ENCODE measurements around the gene ZSCAN21. TPM values are rescaled to one million over a fixed set of nuclear protein-coding genes. Genes with fewer than 3 reads are reported as not detected.

ZSCAN21 gene
- total and polyA plus RNA-seq, 2 of the 4 experiments (the other 2 are of a cell fraction): 11.5 to 13.3 TPM

DNA sequence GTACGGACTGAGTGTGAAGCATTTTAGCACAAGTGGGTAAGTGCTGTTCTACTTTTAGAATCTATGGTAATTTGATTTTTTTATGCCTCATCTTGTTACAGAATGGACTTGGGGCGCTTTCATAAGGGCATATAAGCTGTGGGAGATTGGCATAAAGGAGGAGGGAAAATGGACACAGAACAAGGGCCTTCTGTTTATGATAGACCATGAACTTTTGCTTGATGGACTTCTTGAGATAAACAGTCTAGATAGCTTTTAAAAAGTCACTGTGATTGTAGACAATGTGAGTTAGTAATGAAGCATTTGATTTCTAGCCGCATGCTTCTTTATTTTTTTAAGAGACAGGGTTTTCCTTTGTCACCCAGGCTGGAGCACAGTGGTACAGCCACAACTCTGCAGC lies 2.0 kb downstream of the ZSCAN21 start:
- DNase-seq (no peak), ATAC-seq (ENCODE audit: low read depth) (no peak)
- in situ Hi-C loops (cut with MboI; ENCODE audit: low sequenced_read_pairs) (loop anchor here (5.0 to 10.0 kb wide), 2 partner anchors 59 to 137 kb away; partner anchors contain the start of gene TRIM4), intact Hi-C loops (cut with micrococcal nuclease) (loop anchor here (10.0 kb wide), 1 partner anchor 127 kb away; the partner anchor contains the start of gene GJC3), dilution Hi-C loops (cut with HindIII; ENCODE audit: low sequenced_read_pairs, unreplicated experiment) (no loop called here)
- H2BK5ac ChIP-seq (ENCODE audit: low read depth, low read length, poor library complexity, severe bottlenecking): no peak overlapping the region
- H3K14ac ChIP-seq (replicated peaks; ENCODE audit: low read depth, low read length): no peak overlapping the region
- no peak overlapping the region for H4K91ac ChIP-seq (ENCODE audit: insufficient read depth, low read depth, low read length)
- H3K56ac ChIP-seq (ENCODE audit: extremely low read depth, insufficient read depth, low read length): no peak overlapping the region
- no peaks in the 10 kb centered on the region for H3K9me1 ChIP-seq (ENCODE audit: insufficient read depth, low read length)
- no peak overlapping the region for H3K23ac ChIP-seq (ENCODE audit: low read depth, low read length)
- H4K5ac ChIP-seq (ENCODE audit: low read depth, low read length): no peak overlapping the region
- peaks cover 12 to 33% of the 10 kb centered on the region in 2 experiments for H3K79me1 ChIP-seq (ENCODE audit: low read depth in 1 of 2, low read length in 2 of 2)
- peaks cover 4% of the 10 kb centered on the region; the same call in 1 of the 2 replicates for H3K36me3 ChIP-seq (ENCODE audit: control insufficient read depth, insufficient read depth, low read length)
- no peak overlapping the region for H4K8ac ChIP-seq (ENCODE audit: low read depth in 2 of 2, low read length in 2 of 2)
- ChIA-PET POLR2A (ENCODE audit: unreplicated experiment) (no interaction called here), CTCF (interaction anchor here (1.2 to 1.3 kb wide), 2 partner anchors 57 to 138 kb away, joined by 6 to 7 read pairs; no protein-coding TSS in a partner anchor)
- H3K4me2 ChIP-seq (ENCODE audit: low read depth, low read length): no peak overlapping the region
- no TSS peak for BruUV-seq (replicated peaks)
- H2BK120ac ChIP-seq (ENCODE audit: low read depth, low read length): no peak overlapping the region
- no peak overlapping the region for H2AK5ac ChIP-seq (ENCODE audit: low read depth, low read length)
- H3K4ac ChIP-seq (ENCODE audit: low read depth, low read length): no peak overlapping the region
- H3K27ac ChIP-seq (ENCODE audit: insufficient read depth, low read length): no peak overlapping the region
- H2AFZ ChIP-seq (replicated peaks; ENCODE audit: low read length, poor library complexity): no peak overlapping the region
- no peak overlapping the region for H2AK9ac ChIP-seq (replicated peaks; ENCODE audit: low read depth, low read length, poor library complexity)
- peaks cover 4% of the 10 kb centered on the region; the same call in 1 of the 2 replicates for H3K4me1 ChIP-seq (ENCODE audit: control insufficient read depth, insufficient read depth, low read length)
- H2BK15ac ChIP-seq (ENCODE audit: low read depth, low read length): no peak overlapping the region
- no peak overlapping the region for H3K4me3 ChIP-seq (ENCODE audit: insufficient read depth, low read depth, low read length)
- H2BK20ac ChIP-seq (ENCODE audit: low read depth, low read length): no peak overlapping the region
- H3K9me3 ChIP-seq (ENCODE audit: control insufficient read depth, insufficient read depth, low read length): no peaks in the 10 kb centered on the region
- H4K20me1 ChIP-seq (ENCODE audit: insufficient read depth, low read length): peaks cover 3% of the 10 kb centered on the region; the same call in 1 of the 2 replicates
- TF ChIP-seq ELK1 (IDR thresholded peaks at IDR 0.05; ENCODE audit: borderline replicate concordance, low read depth, low read length) (no peak), BHLHE40 (IDR thresholded peaks at IDR 0.05; ENCODE audit: low read depth, low read length) (no peak), USF2 (IDR thresholded peaks at IDR 0.05; ENCODE audit: low read depth, low read length) (no peak), MAFK (IDR thresholded peaks at IDR 0.05; ENCODE audit: low read depth, low read length) (no peak), MXI1 (IDR thresholded peaks at IDR 0.05; ENCODE audit: borderline replicate concordance, low read depth, low read length) (no peak), MAZ (IDR thresholded peaks at IDR 0.05; ENCODE audit: borderline replicate concordance, low read depth, low read length) (no peak), CHD1 (IDR thresholded peaks at IDR 0.05; ENCODE audit: low read depth, low read length) (no peak), POLR2A (IDR thresholded peaks at IDR 0.05; ENCODE audit: low read depth, low read length) (no peak), FOS (IDR thresholded peaks at IDR 0.05; ENCODE audit: low read depth, low read length) (no peak), CEBPB (IDR thresholded peaks at IDR 0.05; ENCODE audit: low read depth, low read length) (no peak), RFX5 (IDR thresholded peaks at IDR 0.05; ENCODE audit: low read depth, low read length) (no peak), RCOR1 (IDR thresholded peaks at IDR 0.05; ENCODE audit: insufficient replicate concordance, low read length) (no peak), SMC3 (IDR thresholded peaks at IDR 0.05; ENCODE audit: low read depth, low read length) (no peak), NFE2L2 (IDR thresholded peaks at IDR 0.05; ENCODE audit: low read depth, low read length) (no peak)
- TF ChIP-seq, protein P1, sequence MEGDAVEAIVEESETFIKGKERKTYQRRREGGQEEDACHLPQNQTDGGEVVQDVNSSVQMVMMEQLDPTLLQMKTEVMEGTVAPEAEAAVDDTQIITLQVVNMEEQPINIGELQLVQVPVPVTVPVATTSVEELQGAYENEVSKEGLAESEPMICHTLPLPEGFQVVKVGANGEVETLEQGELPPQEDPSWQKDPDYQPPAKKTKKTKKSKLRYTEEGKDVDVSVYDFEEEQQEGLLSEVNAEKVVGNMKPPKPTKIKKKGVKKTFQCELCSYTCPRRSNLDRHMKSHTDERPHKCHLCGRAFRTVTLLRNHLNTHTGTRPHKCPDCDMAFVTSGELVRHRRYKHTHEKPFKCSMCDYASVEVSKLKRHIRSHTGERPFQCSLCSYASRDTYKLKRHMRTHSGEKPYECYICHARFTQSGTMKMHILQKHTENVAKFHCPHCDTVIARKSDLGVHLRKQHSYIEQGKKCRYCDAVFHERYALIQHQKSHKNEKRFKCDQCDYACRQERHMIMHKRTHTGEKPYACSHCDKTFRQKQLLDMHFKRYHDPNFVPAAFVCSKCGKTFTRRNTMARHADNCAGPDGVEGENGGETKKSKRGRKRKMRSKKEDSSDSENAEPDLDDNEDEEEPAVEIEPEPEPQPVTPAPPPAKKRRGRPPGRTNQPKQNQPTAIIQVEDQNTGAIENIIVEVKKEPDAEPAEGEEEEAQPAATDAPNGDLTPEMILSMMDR (conservative IDR thresholded peaks at IDR 0.05; ENCODE audit: low read depth, low read length): no peak
- no peaks in the 10 kb centered on the region for H3K27me3 ChIP-seq (ENCODE audit: control insufficient read depth, insufficient read depth, low read length)
- H3K9ac ChIP-seq (ENCODE audit: low read depth, low read length): no peak overlapping the region
- 100% methylated on average over 1 of the region's 3 CpGs; no CpG with 5 or more reads in 1 of the 2 experiments for WGBS, 2 experiments (ENCODE audit: extremely low coverage in 2 of 2, insufficient read length in 1 of 2)
- no peak overlapping the region for H3K18ac ChIP-seq (ENCODE audit: low read depth, low read length)

Data from IMR-90 (cell line).